BE2C (cell line): Measurements from ENCODE around the gene ANKLE2.

Experiments
- DNase-seq: peaks from one replicate; pipeline ENCODE4 v3.0.0-alpha.2; 2020
- H3K27me3 ChIP-seq: fragments of 250-450 bp; sonication (Bioruptor Pico); 2 replicates; pipeline ENCODE4 v1.5.1; 2020; ENCODE audit warnings: mild to moderate bottlenecking
- H3K36me3 ChIP-seq: fragments of 250-450 bp; sonication (Bioruptor Pico); 2 replicates; pipeline ENCODE4 v1.5.1; 2020; ENCODE audit warnings: mild to moderate bottlenecking
- H3K4me1 ChIP-seq: fragments of 250-450 bp; sonication (Bioruptor Pico); 2 replicates; pipeline ENCODE4 v1.5.1; 2020
- H3K4me3 ChIP-seq: 2 replicates; pipeline ENCODE4 v1.5.1; 2011; ENCODE audit warnings: low read depth, low read length
- H3K9me3 ChIP-seq: fragments of 250-450 bp; sonication (Bioruptor Pico); 2 replicates; pipeline ENCODE4 v1.5.1; 2020
- CTCF ChIP-seq: IDR thresholded peaks from 2 replicates; pipeline ENCODE4 v1.5.1; 2012; ENCODE audit warnings: mild to moderate bottlenecking, low read depth, low read length

ANKLE2 gene

DNA sequence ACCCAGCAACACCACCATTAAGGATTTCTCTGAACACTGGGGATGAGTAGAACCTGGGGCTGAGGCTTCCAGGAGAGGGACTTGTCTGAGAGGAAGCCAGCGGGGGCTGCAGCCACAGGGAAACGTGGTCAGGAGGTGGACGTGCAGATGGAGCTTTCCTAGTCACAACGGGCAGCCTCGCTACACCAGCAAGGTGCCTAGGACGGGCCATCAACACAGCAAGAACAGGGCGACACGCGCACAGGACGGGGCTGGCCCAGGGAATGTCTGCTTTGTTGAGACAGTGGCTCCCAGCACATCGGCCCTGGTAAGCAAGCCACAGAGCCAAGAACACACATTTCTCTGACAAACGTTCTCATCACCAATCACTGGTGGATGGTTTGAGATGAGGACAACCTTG is 25.3 kb downstream of the ANKLE2 start:
- no peak for DNase-seq
- no peaks in the 10 kb centered on the region for H3K27me3 ChIP-seq
- H3K4me3 ChIP-seq: no peak overlapping the region
- H3K36me3 ChIP-seq: peaks cover 79% of the 10 kb centered on the region
- no peaks in the 10 kb centered on the region for H3K9me3 ChIP-seq
- no peaks in the 10 kb centered on the region for H3K4me1 ChIP-seq
- TF ChIP-seq CTCF: no peak

- H3K36me3 ChIP-seq: peaks cover 79% of the 10 kb centered on the region
- TF ChIP-seq CTCF: no peak
- no peak overlapping the region for H3K4me3 ChIP-seq
- H3K4me1 ChIP-seq: no peaks in the 10 kb centered on the region
- no peaks in the 10 kb centered on the region for H3K9me3 ChIP-seq
- no peaks in the 10 kb centered on the region for H3K27me3 ChIP-seq
- DNase-seq: no peak
Observed at GRCh38 chr12:132735496-132735895, 26.1 kb downstream of the ANKLE2 start.

- DNase-seq: no peak
- H3K27me3 ChIP-seq: no peaks in the 10 kb centered on the region
- TF ChIP-seq CTCF: no peak
- peaks cover 72% of the 10 kb centered on the region for H3K36me3 ChIP-seq
- H3K9me3 ChIP-seq: no peaks in the 10 kb centered on the region
- no peak overlapping the region for H3K4me3 ChIP-seq
- H3K4me1 ChIP-seq: no peaks in the 10 kb centered on the region
Observed at GRCh38 chr12:132734206-132734605, 27.4 kb downstream of the ANKLE2 start.

DNA sequence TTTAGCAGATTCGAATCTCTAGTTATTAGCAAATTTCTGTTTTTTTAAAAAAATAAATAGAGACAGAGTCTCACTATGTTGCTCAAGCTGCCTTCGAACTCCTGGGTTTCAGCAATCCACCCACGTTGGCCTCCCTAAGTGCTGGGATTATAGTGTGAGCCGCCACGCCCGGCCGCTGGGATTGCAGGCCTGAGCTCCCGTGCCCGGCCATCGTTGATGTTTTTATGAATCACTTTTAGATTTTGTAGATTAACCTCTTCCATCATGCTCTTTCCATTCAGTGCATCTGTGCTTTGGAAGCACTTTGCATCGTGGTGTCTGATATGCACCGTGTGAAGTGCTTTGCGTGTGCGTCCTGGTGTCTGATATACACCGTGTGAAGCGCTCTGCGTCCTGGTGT is 30.1 kb downstream of the ANKLE2 start:
- Histone ChIP-seq H3K4me3 (no peak overlapping the region), H3K4me1 (no peaks in the 10 kb centered on the region), H3K36me3 (peaks cover 74% of the 10 kb centered on the region), H3K27me3 (no peaks in the 10 kb centered on the region), H3K9me3 (no peaks in the 10 kb centered on the region)
- no peak for DNase-seq
- no peak for TF ChIP-seq CTCF

- Histone ChIP-seq H3K9me3 (no peaks in the 10 kb centered on the region), H3K4me3 (no peak overlapping the region), H3K4me1 (no peaks in the 10 kb centered on the region), H3K27me3 (no peaks in the 10 kb centered on the region), H3K36me3 (peaks cover 74% of the 10 kb centered on the region)
- TF ChIP-seq CTCF: no peak
- no peak for DNase-seq
Observed at GRCh38 chr12:132730353-132730752, 31.3 kb downstream of the ANKLE2 start.

- Histone ChIP-seq H3K36me3 (peaks cover 74% of the 10 kb centered on the region), H3K27me3 (no peaks in the 10 kb centered on the region), H3K9me3 (no peaks in the 10 kb centered on the region), H3K4me1 (no peaks in the 10 kb centered on the region), H3K4me3 (no peak overlapping the region)
- no peak for DNase-seq
- TF ChIP-seq CTCF: no peak
Observed at GRCh38 chr12:132729541-132730320, 31.9 kb downstream of the ANKLE2 start.
